Hematopoietic multipotent progenitor cell treated with erythropoietin and hydrocortisone succinate and interleukin-3 and kit ligand, for 6 days (in vitro differentiated cells): ENCODE results near the gene CDHR3.
"Not testable (repeated sequence)": the region's sequence is repeated elsewhere in the genome, so short reads cannot be mapped to it uniquely, and the experiment has no call there.

Experiments
- DNase-seq: peaks from one replicate; pipeline ENCODE4 v3.0.0-alpha.2; 2015

Gene CDHR3

GRCh38 chr7:105962353-105962752, 711 bp upstream of the CDHR3 start:
- DNase-seq = no peak

GRCh38 chr7:105971845-105972244, 8.8 kb downstream of the CDHR3 start:
- DNase-seq = no peak

DNA sequence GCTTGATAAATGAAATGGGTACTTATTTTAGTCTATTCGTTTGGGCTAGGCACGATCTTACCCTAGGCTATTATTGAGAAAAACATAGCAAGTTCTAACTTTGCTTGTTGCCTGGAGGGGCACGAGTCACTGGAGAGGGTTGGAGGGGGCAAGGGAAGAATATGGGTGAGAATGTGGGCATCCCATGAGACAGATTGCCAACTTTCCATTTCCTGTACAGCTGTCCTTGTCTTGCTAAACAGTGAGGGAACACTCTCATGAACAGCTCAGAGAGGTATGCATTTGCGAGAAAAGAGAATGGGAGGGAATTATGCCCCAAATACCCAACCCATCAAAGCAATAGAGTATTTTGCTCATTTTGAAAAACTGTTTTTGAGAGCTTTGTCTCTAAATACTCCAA, 9.2 kb downstream of the CDHR3 start:
- DNase-seq = no peak

- no peak for DNase-seq
Measured at GRCh38 chr7:105974471-105974870, 11.4 kb downstream of the CDHR3 start.

DNA sequence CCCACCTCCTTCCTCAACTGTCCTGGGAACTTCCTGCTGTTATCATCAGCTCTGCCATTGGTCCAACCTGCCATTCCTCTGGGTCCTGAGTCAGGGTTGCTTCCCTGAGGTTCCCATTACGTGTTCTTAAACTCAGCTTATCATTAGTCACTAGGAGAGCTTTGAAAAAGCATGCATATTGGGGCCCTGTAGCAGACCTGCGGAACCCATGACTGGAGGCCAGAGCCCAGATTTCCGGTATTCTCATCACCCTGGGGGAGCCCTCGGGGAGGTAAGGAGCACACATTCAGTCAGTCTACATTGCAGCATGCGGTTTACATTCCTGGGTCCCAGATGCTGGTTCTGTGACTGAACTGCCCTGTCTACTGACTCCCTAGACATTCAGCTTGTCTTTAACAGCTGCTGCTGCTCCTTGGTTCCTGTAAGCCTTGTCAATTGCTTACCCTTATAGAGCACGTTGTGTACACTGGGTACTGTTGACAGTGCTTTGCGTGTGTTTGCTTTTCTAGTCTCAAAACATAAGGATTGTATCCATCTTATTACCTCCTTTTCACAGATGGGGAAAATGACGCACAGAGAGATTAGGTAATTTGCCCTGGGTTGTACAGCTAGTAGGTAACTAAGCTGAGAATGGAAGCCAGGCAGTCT, 12.8 kb downstream of the CDHR3 start:
- no peak for DNase-seq

DNA sequence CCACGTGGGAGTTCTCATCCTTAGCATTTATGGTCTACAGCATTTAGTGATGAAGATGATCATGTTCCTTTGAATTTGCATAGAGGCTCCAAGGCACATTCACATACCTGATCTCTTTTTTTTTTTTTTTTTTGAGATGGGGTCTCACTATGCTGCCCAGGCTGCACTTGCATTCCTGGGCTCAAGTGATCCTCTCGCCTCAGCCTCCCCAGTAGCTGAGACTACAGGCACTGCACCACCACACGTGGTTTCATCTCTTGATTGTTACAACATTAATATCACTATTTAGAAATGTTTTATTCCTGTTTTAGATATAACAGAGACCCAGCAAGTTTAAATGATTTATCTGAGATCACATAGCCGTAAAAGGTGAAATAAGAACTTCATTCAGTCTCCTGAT, 13.8 kb downstream of the CDHR3 start:
- DNase-seq = no peak

DNA sequence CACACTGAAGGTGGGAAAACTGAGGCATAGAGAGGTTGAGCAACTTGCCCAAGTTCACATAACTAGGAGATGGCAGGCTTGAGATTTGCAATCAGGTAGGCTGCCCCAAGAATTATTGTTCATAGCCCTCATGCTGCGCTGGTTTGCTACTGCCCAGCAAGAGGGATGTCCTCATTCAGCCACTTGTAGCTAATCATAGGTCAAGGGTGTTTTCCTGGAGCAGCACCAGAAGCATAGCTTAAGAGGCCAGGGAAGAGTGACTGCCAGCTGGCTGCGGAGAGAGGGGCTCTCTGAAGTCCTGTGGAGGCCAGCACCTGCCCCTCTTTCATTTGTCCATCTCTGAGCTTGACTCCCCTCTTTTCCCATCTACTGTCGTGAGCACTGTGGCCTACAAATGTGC, 15.0 kb downstream of the CDHR3 start:
- no peak for DNase-seq

DNA sequence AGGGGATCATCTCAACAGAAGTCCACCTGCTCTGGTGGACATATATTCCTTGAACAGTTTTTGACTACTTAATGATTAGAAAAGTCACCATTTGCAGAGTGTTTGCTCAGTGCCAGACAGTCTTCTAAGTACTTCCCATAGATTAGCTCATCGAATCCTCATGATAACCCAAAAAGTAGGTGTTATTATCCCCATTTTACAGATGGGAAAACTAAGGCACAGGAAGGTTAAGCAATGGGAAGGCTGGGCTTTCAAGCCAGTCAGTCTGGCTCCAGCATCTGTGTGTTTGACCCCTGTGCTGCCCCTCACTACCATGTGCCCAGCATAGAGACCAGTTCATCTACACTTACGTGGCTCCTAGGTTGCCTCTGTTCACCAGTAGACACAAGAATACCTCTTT, 15.9 kb downstream of the CDHR3 start:
- DNase-seq = no peak

DNA sequence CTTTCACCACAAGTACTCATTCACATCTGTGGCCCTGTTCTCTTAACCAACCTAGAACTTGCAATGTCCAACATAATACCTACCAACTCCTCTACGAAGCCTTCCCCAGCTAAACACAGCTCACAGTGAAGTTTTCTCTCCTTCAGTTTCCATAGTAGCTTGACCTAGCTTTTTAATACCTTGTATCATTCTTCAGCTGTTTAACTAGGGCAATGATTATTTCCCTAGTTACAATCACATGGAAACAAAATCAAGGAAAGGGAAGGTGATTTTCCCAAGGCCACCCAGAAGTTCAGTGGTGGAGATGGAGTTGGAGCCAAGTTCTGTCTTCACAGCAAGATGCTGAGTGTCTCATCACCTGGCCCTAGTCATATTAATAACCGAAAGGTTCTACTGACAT, 16.3 kb downstream of the CDHR3 start:
- DNase-seq = no peak

- no peak for DNase-seq
Measured at GRCh38 chr7:105980645-105981396, 17.8 kb downstream of the CDHR3 start.

- DNase-seq = no peak
Measured at GRCh38 chr7:105982388-105982787, 19.3 kb downstream of the CDHR3 start.

DNA sequence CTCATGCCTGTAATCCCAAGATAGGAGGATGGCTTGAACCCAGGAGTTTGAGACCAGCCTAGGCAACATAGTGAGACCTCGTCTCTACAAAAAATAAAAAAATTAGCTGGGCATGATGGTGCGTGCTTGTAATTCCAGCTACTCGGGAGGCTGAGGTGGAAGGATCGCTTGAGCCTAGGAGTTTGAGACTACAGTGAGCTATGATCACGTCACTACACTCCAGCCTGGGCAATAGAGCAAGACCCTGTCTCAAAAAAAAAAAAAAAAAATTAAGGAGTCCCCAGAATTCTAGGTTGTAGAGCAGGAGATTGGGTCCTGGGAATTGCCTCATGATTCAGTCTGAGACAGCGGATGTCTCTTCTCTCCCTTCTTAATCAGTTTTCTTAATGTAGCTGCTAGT, 21.7 kb downstream of the CDHR3 start:
- DNase-seq = not testable (repeated sequence)

- no peak for DNase-seq
Measured at GRCh38 chr7:105985229-105985628, 22.2 kb downstream of the CDHR3 start.

GRCh38 chr7:105985672-105986215, 22.7 kb downstream of the CDHR3 start:
- DNase-seq = no peak

GRCh38 chr7:105987046-105987445, 24.0 kb downstream of the CDHR3 start:
- DNase-seq = no peak

GRCh38 chr7:105988276-105988675, 25.2 kb downstream of the CDHR3 start:
- DNase-seq = no peak

DNA sequence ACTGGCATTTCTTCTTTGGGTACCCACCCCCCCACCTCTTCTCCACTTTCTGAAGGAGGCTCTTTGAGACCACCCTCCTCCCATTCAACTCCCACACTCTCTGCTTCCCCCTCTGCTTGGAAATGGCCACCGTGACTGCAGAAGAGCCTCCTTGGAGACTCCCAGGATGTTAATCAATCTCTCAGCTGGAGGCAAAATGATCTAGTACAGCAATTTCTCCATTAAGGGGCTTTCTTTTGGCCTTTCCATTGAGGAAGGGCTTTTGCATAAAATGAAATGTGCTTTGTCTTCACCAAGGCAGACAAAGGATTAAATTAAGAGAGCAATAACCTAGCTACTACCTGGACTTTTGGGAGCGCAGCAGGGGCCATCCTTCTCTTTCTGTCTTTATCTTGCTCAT, 26.1 kb downstream of the CDHR3 start:
- DNase-seq = no peak

DNA sequence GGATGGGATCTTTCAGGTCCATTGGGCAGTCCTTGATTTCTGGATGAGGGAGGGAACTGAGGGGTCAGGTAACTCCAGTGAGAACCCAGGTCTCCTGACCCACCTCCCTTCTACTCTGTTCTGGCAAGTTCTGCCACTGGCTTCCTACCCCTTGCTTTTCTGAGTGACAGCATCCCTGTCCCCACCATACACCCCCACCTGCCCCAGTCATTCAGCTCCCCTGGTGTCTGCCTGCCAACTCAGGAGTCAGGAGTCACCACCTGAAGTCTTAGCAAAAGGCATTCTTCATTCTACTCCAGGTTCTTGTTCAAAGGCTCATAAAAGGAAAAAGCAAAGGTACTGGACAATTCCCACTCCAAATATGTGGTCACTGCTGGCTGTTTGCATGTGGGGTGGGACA, 26.6 kb downstream of the CDHR3 start:
- DNase-seq = no peak

DNA sequence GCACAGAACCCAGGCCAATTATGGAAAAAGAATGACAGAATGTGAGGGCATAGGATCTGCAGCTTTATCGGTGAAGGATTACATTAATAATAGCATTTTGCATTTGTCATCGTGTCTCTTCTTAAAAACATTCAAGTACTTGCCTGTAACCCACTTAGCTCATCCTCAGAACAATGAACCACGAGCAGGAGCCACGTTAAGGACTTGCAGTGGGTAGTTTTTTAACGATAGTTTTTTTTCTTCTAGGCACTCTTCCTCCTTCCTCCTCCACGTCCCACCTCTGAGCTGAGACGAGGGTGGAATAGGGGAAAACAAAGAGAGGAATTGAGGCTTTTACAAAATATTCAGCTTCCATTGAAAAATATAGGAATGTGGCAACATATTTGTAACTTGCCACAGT, 27.1 kb downstream of the CDHR3 start:
- no peak for DNase-seq

DNA sequence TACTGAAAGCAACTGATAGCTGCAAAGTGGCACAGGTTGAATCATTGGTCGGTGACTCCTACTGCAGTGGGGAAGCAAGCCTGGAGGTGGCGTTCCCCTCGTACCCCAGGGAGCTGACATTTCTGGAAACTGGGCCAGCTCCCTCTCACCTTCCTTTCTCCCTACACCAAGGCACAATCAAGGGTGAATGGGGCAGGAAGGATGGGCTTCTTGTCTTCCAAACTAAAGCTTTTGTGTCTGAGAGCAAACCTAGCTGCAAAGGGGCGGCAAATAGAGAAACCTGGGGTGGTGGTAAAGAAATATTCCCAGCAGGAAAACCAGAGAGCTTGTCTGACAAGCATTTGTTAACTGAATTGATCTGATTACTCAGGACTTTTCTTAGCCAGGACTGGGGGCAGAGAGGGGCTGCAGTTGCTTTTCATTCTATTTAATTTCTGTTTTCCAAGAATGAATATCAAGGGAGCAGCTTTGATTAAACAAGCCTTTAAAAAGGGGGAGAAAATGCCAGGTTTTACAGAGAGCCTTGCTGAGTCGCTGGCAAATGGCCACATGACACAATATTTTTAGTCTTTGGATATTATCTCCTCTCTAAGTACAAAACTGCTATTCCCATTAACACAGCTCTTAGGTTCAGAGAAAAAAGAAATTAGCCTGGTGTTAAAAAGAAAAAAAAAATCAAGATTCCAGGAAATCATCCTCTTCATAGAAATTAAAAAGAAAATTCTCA, 27.8 kb downstream of the CDHR3 start:
- DNase-seq = no peak

GRCh38 chr7:105992905-105993304, 29.8 kb downstream of the CDHR3 start:
- no peak for DNase-seq

DNA sequence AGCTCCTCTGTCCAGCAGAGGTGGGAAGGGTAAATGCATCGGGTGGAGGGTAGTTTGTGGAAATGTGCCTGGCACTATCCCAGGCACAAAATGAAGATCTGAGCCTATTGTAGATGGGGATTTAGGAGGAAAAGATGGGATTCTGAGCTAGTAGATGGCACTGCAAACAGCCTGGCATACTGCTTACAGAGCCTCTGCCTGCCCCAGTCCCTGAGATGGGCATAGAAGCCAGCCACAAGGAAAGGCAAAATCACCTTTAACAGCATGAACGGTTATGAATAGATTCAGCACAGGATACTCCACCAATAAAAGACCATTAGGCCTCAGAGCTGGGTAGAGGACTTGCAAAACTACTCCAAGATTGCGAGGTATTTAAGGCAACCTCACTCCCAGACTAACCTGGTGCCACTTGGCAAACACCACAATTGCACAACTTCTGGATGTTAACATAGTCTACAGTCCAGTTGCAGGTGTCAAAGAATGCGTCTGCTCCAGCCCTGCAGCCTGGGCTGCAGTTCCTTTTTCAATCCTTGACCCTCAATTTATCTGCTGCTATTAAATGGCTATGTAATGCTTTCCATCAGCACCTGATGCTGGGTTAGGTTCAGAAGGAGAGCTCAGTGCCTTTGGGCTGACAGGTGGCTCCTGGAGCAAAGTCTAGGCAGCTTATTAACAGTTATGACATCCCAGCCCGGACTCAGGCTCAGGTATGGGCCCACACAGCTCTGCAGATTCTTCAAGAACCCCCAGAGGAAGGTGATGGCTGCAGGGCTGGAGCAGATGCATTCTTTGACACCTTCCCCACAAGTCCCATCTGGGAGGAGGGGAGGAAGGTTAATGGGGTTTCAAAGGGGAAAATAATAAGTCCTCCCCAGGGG, 34.0 kb downstream of the CDHR3 start:
- no peak for DNase-seq

DNA sequence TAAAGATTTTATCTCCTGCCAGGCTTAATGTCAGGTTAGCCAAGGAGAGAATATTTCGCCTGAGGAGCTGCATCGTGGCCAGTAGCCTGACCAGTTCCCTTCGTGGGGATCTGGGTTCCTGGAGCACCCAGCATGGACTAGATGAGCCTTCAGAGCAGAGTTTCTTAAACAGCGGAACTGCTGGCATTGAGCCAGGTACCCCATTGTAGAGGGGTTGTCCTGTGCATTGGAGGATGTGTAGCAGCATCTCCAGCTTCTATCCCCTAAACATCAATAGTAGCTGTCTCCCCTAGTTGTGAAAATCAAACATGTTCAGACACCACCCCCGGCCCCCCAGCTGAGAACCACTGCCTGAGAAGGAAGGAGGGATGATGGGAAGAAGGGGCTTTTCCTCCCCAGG, 36.2 kb downstream of the CDHR3 start:
- DNase-seq = no peak
